Peyer's patch (tissue), 4 donors: ENCODE data around the gene NCLN.

Experiments
- POLR2A ChIP-seq, 2 donors: fragments of 450-650 bp; IDR thresholded peaks; one replicate each; pipeline ENCODE4 v1.5.1; 2017; ENCODE audit warnings: antibody characterized with exemption in 2 of 2, mild to moderate bottlenecking in 2 of 2, moderate library complexity in 2 of 2
- TF ChIP-seq, protein P1 (sequence below), 6 experiments: fragments of 450-650 bp in 4 of 6; fragments of 200-600 bp in 2 of 6; sonication (generic) in 1 of 6; IDR thresholded peaks; one replicate each; pipeline ENCODE4 v1.5.1; 2017 to 2019; ENCODE audit warnings: antibody characterized with exemption in 6 of 6, mild to moderate bottlenecking in 3 of 6, moderate library complexity in 1 of 6

DNA sequence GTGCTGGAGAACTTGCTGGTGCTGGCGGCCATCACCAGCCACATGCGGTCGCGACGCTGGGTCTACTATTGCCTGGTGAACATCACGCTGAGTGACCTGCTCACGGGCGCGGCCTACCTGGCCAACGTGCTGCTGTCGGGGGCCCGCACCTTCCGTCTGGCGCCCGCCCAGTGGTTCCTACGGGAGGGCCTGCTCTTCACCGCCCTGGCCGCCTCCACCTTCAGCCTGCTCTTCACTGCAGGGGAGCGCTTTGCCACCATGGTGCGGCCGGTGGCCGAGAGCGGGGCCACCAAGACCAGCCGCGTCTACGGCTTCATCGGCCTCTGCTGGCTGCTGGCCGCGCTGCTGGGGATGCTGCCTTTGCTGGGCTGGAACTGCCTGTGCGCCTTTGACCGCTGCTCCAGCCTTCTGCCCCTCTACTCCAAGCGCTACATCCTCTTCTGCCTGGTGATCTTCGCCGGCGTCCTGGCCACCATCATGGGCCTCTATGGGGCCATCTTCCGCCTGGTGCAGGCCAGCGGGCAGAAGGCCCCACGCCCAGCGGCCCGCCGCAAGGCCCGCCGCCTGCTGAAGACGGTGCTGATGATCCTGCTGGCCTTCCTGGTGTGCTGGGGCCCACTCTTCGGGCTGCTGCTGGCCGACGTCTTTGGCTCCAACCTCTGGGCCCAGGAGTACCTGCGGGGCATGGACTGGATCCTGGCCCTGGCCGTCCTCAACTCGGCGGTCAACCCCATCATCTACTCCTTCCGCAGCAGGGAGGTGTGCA, 6.6 kb upstream of the NCLN start:
- TF ChIP-seq, protein P1, sequence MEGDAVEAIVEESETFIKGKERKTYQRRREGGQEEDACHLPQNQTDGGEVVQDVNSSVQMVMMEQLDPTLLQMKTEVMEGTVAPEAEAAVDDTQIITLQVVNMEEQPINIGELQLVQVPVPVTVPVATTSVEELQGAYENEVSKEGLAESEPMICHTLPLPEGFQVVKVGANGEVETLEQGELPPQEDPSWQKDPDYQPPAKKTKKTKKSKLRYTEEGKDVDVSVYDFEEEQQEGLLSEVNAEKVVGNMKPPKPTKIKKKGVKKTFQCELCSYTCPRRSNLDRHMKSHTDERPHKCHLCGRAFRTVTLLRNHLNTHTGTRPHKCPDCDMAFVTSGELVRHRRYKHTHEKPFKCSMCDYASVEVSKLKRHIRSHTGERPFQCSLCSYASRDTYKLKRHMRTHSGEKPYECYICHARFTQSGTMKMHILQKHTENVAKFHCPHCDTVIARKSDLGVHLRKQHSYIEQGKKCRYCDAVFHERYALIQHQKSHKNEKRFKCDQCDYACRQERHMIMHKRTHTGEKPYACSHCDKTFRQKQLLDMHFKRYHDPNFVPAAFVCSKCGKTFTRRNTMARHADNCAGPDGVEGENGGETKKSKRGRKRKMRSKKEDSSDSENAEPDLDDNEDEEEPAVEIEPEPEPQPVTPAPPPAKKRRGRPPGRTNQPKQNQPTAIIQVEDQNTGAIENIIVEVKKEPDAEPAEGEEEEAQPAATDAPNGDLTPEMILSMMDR (IDR thresholded peaks at IDR 0.05), result no peak
- no peak for TF ChIP-seq POLR2A (IDR thresholded peaks at IDR 0.05)
